Measurements from ENCODE around the gene SPTAN1. TPM values are rescaled to one million over a fixed set of nuclear protein-coding genes. Genes with fewer than 3 reads are reported as not detected.
"Not testable (repeated sequence)": the region's sequence is repeated elsewhere in the genome, so short reads cannot be mapped to it uniquely, and the experiment has no call there.

SPTAN1 gene
- polyA plus RNA-seq, 4 donors = 299 to 423 (median 338) TPM

DNA sequence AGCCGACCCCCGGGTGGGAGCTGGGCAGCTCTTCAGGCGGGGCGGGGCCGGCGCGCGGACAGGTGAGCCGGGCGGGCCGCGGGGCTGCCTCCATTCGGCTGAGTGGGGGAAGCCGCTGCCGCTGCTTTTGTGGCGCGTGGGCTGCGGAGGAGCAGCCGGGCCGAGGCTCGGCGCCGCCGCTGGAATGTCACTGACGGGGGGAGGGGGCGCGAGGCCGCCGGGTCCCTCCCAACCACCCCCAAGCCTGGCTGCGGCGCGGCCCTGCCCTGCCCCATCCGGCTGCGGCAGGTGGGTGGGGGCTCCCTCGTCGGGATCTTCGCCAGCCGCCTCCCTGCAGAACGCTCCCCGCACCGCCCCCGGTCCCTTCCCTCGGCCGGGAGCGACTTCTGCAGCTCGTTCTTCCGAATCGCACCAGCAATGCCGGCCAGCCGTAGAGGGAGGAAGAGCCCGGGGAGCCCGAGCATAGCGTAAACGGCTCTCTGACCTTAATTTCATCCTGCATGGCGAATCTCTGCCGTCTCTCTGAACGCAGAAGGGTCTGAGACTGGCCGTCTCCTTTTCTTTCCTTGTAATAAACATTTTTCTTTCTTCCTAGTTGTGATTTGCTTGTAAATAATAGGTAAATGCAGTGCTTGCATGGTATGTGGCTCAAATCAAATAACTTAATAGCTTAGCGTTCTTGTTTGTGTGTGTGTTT is 505 bp downstream of the SPTAN1 start:
- no peak for DNase-seq (ENCODE audit: low read depth in 4 of 4, low spot score in 3 of 4)

DNA sequence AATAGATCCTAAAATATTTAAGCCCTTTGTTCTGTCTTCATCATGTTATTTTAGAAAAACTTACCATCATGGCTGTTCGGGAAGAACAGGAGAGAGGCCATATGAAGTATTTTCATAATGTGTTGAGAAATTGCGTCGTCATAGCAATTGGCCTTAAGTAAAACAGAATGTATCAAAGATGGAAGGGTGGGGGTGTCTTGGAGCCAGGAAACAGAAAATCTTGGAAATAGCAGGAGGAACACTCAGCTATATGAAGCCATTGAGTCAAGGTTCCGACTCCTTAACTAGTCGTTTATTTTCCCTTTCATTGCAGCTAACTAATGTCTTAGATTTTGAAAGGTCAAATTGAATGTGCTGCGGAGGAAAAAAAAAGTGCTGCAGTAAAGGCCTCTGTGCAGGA is 1.3 kb downstream of the SPTAN1 start:
- no peak for DNase-seq (ENCODE audit: low read depth in 4 of 4, low spot score in 3 of 4)

DNA sequence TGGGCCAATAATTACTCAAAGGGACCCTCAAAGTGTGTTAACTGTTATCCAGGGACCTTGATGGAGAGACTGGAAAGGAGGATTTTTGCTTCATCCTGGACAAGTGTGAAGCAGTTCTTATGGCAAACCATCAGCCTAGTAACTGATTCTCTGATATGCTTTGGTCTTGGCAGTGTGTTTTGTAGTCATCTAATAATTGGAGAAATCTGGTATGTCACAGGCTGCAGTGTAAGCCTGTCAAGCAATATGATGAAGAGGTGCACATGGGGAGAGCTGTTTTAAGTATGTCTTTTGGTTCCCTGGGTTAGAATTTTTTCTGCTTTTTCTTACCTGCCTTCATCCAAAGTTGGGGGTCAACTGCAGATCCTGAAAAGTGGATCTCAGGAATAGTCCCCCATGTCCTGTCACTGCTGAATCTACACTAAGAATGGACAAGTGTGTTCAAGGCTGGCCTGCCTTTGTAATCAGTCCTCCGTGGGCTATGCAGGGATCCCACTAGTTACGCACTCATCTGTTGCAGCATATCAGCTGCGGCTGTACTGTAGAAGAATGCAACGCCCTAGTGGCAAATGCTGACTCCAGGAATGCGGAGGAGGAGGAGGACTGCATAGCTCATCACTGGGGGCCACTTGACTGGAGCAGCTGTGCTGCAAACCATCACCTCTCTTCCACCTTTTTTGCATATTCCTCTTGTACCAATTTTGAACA is 1.9 kb downstream of the SPTAN1 start:
- no peak for DNase-seq (ENCODE audit: low read depth in 4 of 4, low spot score in 3 of 4)

- no peak for DNase-seq (ENCODE audit: low read depth in 4 of 4, low spot score in 3 of 4)
Observed at GRCh38 chr9:128555180-128555721, 2.9 kb downstream of the SPTAN1 start.

DNA sequence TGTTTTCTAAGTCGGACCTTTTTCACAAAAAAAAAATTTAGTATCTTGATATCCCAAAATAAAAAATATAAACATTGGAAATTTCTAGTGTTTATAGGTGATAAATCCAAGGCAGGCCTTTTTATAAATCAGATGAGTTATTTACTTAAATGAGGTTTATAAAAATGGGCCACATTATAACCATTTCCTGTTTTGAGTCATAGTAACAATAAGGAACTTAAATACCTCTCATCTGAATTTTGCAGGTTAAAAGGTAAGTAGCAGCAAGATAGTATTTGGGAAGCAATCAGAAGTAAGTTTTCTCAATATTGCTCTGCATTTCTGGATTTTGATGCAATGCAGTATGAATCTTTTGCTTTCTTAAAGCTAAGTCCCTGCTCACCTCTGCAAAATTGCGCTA is 3.9 kb downstream of the SPTAN1 start:
- no peak for DNase-seq (ENCODE audit: low read depth in 4 of 4, low spot score in 3 of 4)

DNA sequence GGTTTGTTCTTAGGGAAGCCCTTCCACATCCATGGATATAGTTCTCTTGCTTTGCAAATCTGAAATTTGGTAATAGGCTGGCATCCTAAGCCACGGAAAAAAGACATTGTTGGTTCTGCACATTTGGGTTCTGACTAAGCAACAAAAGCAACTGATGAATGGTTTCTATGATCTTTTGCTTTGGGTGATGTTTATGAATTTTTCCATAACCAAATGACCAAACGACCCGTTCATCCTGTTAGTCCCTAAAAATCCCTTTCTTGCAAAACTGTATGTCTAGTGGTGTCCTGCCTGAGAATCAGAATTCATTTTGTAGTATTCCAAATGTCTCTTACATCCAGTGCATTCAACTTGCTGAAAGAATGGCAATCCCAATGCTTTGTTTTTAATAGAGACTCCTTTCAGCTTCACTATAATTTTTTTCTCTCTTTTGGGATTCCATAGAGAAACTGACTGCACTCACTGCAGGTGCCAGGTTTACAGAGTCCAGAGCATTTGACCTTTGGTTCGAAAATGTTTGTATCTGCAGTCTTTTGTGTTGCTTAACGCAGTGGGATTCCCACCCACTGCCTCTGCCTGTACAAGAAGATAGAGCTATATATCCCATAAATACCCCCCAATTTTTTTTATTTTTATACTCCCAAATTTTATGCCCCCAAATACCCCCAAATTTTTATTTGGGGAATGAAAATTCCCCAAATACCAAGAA is 4.7 kb downstream of the SPTAN1 start:
- no peak for DNase-seq (ENCODE audit: low read depth in 4 of 4, low spot score in 3 of 4)

DNA sequence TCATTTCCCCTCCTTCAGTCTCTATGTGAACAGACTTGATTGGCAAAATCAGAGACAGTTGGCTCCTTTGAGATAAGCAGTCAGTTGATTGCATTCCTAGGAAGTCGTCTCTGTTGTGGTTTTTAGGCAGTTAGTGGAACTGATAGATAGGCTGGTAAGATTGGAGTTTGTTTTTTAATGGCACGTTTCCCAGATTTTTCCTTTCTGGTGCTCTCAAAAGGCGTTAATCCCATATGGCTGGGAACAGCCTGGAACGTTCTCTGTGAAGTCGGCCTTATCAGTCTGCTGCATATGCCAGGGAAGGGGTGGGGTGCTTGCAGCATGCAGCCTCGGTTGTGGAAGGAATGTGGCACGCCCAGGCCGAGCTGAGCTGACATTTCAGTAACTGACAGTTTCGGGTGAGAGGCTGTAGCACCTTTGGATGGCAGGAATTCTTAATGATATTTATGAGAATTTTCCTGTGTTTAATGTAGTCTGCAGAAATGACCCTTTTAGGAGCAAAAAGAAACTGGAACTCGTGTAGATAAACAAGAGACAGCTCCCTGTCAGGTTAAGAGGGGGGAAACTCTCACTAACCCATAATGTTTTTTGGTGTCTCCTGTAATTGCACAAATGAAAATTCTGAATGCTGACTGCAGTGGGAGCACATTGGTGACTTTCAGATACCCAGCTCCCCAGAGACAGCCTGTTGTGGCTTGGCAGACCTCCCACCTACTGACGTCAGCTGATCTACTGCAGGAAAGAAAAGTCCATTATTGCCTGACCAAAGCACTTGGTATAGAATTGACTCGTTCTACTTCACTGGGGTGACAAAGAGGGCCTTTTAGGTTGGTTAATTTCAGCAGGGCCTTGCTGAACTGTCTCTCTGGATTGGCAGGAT is 6.3 kb downstream of the SPTAN1 start:
- DNase-seq (ENCODE audit: low read depth in 4 of 4, low spot score in 3 of 4) = no peak

DNA sequence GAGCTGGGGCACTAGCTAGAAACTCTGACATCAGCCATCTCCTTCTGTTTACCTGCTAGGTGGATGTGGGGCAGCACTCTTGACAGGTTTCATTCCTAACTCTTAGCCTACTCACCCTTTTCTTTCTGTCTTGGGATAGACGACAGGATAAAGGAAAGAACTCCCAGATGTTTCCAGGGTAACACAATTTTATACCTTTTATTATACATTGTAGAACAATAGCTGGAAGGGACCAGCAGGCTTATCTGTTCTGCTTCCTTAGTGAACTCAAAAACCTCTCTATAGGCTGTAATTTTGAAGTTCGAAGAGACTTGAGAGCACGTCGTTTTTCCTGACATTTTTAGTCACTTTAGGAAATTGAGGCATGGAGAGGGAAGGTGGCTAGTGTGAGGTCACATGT is 13.2 kb downstream of the SPTAN1 start:
- no peak for DNase-seq (ENCODE audit: low read depth in 4 of 4, low spot score in 3 of 4)

GRCh38 chr9:128568470-128569078 is 16.2 kb downstream of the SPTAN1 start:
- no peak for DNase-seq (ENCODE audit: low read depth in 4 of 4, low spot score in 3 of 4)

GRCh38 chr9:128575469-128575868 is 23.1 kb downstream of the SPTAN1 start:
- DNase-seq (ENCODE audit: low read depth in 4 of 4, low spot score in 3 of 4) = no peak

- no peak for DNase-seq (ENCODE audit: low read depth in 4 of 4, low spot score in 3 of 4)
Observed at GRCh38 chr9:128575916-128576315, 23.5 kb downstream of the SPTAN1 start.

- DNase-seq (ENCODE audit: low read depth in 4 of 4, low spot score in 3 of 4) = no peak
Observed at GRCh38 chr9:128577206-128577605, 24.8 kb downstream of the SPTAN1 start.

GRCh38 chr9:128579194-128579593 is 26.8 kb downstream of the SPTAN1 start:
- DNase-seq (ENCODE audit: low read depth in 4 of 4, low spot score in 3 of 4) = no peak

DNA sequence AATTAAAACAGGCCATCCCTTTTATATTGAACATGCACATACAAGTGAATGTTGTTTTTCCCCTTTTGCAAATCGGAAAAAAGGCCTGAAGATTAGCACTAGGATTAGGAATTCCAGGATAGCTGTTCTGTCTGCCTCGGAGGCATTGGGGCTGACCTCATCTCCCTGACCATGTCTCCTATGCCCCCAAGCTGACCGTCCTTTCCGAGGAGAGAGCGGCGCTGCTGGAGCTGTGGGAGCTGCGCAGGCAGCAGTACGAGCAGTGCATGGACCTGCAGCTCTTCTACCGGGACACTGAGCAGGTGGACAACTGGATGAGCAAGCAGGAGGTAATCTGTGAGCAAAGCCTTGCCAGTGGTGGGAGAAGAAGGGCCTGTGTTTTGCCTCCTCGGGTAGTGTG is 28.3 kb downstream of the SPTAN1 start:
- no peak for DNase-seq (ENCODE audit: low read depth in 4 of 4, low spot score in 3 of 4)

- not testable (repeated sequence) for DNase-seq (ENCODE audit: low read depth in 4 of 4, low spot score in 3 of 4)
Observed at GRCh38 chr9:128585155-128585554, 32.8 kb downstream of the SPTAN1 start.

DNA sequence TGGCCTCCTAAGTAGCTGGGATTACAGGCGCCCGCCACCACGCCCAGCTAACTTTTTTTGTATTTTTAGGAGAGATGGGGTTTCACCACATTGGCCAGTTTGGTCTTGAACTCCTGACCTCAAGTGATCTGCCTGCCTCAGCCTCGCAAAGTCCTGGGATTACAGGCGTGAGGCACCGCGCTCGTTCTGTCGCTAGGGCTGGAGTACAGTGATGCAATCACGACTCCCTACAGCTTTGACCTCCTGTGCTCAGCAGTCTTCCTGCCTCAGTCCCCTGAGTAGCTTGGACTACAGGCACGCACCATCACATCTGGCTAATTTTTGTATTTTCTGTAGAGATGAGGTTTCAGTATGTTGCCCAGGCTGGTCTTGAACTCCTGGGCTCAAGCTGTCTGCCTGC is 34.5 kb downstream of the SPTAN1 start:
- DNase-seq (ENCODE audit: low read depth in 4 of 4, low spot score in 3 of 4) = not testable (repeated sequence)

DNA sequence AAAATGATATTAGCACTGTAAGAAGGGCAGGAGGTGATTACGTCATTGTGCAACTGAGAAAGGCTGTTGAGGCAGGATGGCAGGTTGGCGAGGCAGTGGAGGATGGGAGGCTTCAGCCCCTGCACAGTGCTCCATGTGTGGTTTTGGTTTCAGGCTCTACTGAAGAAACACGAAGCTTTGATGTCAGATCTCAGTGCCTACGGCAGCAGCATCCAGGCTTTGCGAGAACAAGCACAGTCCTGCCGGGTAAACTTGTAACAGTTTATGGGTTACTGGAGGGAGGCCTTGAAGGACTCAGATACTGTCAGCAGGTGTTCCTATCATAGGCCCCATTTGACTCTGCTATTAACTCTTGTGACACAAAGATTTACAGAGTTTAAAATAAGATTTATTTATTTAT is 35.1 kb downstream of the SPTAN1 start:
- no peak for DNase-seq (ENCODE audit: low read depth in 4 of 4, low spot score in 3 of 4)

DNA sequence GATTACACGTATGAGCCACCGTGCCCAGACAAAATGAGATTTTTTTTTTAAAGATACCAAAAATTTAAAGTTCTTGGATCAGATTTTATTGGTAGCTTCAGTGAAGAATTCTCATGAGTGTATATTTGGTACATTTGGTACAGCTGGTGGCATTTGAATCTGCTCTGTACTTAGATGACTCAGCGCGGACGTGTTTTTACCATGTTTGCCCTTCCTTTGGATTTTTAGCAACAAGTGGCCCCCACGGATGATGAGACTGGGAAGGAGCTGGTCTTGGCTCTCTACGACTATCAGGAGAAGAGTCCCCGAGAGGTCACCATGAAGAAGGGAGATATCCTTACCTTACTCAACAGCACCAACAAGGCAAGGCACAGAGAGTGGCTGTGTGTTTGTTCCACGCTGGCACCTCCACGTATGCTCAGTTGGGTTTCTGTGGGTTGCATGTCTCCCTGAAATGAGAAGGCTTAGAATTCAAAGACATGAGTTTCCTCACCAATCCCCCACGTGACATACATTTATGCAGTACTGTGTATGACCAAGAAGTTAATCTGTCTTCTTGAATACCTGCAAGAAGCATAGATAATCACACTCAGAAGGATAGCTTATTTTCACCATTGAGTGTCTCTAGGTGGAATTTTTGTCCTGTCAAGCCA is 36.3 kb downstream of the SPTAN1 start:
- DNase-seq (ENCODE audit: low read depth in 4 of 4, low spot score in 3 of 4) = no peak

GRCh38 chr9:128593039-128593438 is 40.7 kb downstream of the SPTAN1 start:
- no peak for DNase-seq (ENCODE audit: low read depth in 4 of 4, low spot score in 3 of 4)

GRCh38 chr9:128593856-128594255 is 41.5 kb downstream of the SPTAN1 start:
- DNase-seq (ENCODE audit: low read depth in 4 of 4, low spot score in 3 of 4) = no peak

Data from left renal pelvis (tissue), 4 donors.